GM19372 (cell line): ENCODE results near the gene SOX6.

Experiments
- ATAC-seq: cut with Tn5 transposase; IDR thresholded peaks from one replicate; pipeline ENCODE4 v1.9.1; 2021; ENCODE audit warnings: mild to moderate bottlenecking, low read depth, moderate library complexity; ENCODE audit not compliant: unreplicated experiment

Gene SOX6

DNA sequence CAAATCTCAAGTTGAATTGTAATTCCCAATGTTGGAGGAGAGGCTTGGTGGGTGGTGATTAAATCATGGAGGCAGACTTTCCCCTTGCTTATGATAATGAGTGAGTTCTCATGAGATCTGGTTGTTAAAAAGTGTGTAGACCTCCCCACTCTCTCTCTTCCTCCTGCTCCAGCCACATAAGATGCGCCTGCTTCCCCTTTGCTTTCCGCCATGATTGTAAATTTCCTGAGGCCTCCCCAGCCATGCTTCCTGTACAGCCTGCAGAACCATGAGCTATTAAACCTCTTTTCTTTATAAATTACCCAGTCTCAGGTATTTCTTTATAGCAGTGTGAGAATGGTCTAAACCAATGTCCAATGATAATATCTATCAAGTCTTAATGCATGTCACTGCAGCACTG lies 34.2 kb downstream of the SOX6 start:
- ATAC-seq, result no peak

DNA sequence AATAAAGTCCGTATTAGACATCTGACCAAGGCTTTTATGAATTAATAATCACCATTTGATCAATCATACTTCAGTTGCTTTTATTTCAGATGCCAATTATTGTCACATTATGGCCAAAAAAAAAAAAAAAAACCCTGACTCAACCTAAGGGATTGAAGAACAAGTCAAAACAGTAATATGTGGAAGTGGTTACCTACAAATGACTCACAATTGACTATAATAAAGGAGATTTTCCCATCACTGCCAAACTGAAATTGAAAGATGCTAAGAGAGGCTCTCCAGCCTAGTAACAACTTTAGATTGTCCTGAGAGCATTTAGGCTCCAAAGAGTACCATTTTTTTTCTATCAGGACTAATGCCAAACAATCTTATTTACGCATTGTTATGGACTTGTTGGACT lies 35.2 kb downstream of the SOX6 start:
- no peak for ATAC-seq

DNA sequence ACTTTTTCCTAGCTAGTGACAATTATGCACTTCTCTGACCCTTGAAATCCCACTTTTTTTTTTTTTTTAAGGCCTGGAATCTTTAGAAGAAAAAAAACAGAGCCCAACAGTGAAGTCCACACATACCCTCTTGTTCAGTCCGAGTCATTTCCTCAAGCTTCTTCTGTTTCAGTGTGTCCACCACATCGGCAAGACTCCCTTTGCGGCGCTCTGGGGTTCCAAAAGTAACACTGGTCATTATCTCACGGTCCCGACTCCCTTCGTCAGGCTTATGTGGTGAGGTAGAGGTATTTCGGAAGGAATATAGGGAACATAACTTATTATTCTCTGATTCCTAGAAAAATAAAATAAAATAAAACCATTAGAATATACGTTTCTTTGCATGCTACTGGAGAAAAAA lies 38.0 kb downstream of the SOX6 start:
- no peak for ATAC-seq

DNA sequence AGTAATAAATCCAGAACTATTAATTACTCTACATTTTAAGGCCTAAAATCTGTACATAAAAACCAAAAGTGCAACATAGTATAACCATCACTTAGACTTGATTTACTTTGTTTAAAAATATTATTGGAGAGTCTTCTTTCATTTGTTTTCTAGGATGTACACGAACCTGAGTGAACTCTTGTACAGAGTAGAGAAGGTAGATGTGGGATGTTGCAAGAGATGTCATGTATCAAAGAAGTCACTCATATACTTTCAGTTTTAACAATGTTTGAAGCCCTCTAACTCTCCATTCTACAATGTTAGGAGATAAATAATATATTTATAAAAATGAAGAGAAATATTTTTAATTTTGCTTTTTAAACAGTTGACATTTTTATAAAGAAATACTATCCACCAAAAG lies 38.6 kb downstream of the SOX6 start:
- no peak for ATAC-seq

DNA sequence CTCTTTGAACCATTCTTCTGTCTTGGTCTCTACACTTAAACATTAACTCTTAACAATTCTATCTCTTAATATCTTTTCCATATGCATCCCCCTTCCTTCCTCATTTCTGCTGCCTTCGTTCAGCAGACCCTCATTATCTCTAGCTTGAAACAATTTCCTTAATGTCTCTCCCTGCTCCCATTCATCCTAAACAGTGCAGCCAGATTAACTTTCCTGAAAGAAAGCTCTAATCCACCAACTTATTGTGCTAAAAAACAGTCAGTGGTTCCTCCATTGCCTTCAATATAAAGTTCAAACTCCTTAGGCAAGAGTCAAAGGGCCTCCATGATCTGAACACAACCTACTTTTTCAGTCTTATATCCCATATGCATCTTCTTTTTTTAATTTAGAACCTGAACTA lies 42.5 kb downstream of the SOX6 start:
- no peak for ATAC-seq

- ATAC-seq, result no peak
Observed at GRCh38 chr11:16312233-16312765, 44.0 kb downstream of the SOX6 start.

GRCh38 chr11:16311831-16312230 lies 44.5 kb downstream of the SOX6 start:
- no peak for ATAC-seq

DNA sequence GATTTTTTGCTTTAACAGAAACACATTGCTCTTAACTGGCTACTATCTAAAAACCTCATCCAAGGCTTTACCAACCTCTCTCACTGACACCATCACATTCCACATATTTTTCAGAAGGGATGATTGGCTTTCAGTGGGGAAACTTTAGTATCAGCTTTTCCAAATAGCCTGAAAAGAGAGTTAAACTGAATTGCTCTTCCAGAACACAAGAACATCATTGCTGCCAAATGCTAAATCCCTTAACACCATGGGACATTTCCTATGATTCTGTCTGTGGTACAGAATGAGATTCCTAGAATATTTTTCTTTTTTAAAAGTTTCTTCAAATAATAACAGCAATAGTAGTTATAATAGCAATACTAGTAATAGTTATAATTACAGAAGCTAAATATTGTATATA lies 45.4 kb downstream of the SOX6 start:
- ATAC-seq, result no peak

GRCh38 chr11:16309226-16309625 lies 47.1 kb downstream of the SOX6 start:
- no peak for ATAC-seq

DNA sequence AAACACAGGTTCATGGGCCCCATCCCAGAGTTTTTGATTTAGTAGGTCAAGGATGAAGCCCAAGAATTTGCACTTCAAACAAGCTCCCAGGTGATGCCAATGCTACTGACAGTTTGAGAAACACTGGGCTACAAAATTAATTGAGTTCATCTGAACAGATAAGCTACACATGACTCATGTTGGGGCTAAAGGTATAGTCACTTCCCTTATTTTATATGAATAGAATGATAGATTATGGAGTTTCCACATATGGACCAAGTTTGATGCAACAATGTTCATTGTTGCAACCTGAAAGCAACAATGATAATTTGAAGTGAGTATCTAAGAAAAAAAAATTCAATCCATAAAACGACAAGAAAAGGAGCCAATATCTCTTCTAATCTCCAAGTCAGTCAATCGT lies 54.9 kb downstream of the SOX6 start:
- no peak for ATAC-seq

- ATAC-seq, result no peak
Observed at GRCh38 chr11:16299884-16300782, 56.2 kb downstream of the SOX6 start.

DNA sequence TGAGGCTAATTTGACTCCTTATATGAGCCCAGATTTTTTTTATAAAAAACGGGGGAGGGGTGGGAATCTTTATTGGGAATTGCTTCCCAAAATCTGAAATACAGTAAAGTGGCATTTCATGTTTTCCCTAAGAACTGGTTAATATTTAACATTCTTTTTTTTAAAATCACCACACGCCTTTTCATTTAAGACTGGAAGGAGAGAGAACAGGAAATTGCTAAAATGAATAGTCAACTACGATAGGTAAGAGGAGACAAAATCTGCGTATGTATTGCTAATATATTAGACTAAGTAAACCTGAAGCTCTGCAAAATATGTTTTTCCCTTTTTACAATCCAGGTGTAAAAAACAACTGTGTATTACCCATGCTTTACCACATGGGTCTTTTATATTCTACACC lies 57.0 kb downstream of the SOX6 start:
- ATAC-seq, result no peak

DNA sequence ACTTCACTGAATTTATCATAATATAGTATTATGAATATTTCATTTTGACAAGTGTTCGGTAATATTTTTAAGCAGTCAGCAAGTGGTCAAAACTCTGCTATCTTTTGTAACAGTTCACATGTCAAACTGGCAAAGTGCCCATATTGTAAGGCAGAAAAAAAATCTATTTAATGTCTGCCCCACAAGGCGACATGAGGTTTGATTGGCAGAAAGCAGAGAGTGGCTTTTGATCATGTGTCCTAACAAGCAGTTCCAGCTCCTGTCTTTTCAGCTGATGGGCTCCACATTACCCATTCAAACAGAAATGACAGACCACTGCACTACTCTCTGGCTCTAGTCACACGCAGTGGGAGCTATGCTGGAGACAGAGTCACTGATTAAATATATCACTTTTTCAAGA lies 59.0 kb downstream of the SOX6 start:
- ATAC-seq, result no peak

DNA sequence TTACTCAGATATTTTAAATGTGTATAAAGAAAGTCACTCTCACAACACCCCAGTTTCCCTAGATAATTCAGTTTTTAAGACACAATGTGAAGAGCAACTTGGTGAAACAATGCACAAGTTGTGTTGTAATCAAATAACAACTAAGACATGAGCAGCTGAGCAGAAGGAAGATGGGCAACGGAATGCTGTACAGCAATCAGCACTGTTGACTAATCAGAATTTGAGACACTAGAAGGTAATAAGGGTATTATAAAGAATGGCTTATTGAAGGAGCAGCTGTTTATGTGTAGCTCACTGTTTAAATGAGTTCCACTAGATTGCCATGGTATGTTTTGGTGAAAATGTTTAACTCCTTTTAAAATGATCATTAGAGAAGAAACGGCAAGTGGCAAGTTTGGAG lies 60.1 kb downstream of the SOX6 start:
- ATAC-seq, result no peak

GRCh38 chr11:16295592-16295991 lies 60.8 kb downstream of the SOX6 start:
- no peak for ATAC-seq

DNA sequence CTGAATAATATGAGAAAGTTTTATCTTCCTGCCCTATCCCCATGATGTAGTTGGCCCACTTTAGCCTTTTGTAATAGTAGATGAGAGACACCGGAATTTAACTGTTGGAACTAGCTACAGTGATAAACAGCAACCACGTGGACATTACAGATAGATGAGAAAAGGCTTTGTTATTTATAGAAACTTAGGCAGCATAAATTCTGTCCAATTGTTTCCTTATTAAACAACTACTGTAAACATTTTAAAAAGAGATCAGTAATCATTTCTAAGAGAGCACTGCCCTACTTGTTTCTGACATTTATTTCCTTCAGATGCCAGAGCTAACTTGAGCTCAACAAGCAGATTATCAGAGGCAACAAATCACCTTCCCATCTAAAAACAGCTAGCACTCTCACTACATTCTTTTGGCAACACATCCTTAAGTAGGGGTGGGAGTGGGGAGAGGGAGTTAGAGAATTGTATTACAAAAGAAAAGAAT lies 63.1 kb downstream of the SOX6 start:
- no peak for ATAC-seq

GRCh38 chr11:16292167-16292859 lies 64.0 kb downstream of the SOX6 start:
- no peak for ATAC-seq

DNA sequence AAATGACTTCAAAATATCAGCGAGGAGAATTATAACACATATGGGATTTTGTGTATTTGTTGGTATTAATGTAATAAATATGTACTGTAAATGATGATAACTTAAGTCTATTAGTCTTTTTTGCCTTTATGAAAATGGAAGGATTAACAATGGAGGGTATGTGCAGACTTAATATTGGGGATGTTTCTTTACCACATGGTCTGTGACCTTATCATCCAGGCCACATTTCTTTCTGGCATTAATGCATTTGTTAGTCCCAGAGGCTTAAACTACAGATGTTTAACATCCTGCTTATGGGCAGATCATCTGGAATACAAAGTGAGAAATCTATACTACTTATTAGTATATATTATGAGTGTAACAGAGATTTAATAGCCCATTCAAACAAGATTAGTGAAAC lies 64.6 kb downstream of the SOX6 start:
- ATAC-seq, result no peak

DNA sequence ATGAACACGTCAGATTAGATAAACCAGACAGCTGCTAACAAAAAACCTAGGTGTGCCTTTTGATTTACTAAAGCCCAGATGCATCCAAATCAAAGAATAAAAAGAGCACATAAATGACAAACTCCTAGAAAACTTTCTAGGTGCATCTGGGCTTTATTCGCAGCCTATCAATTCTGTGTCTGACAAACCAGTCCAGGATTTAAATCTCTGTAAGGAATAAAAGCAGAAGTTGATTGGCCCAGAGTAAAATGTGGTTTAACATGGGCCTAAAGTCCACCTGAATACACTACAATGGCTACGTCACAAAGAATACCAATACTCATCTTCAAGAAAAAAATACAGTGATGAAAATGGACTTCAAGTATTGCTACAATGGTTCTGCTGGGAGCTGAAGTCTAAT lies 66.8 kb downstream of the SOX6 start:
- ATAC-seq, result no peak

DNA sequence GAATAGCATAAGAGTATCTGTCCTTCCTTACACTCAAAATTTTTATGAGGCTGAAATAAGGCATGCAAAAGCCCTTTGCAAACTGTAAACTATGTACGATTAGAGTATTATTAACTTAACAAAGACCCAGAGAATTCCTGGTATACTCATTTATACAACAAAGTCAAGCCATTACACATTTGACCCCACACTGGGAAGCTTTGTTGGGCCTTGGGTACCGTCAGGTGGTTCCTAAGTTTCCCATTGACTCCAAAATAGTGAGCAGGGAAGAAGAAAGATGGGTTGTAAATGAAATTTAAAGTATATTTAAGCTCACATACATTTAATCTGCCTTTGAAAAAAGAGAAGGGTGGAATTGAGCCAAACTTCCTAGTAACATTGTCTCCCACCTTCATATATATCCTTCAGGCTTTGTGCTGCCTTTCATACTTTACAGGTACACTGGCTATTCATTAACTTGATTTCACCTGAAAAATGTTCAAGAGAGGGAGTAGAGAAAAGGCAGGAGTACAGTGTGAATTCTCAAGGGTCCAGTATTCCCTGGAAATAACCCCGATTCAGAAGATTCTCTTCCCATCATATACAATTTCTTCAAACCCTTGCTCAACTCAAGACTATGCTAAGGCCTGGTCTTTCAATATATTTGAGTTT lies 68.6 kb downstream of the SOX6 start:
- ATAC-seq, result no peak

- ATAC-seq, result no peak
Observed at GRCh38 chr11:16286095-16286494, 70.3 kb downstream of the SOX6 start.
